H7 (cell line): ENCODE measurements around the gene MORF4L1. TPM values are rescaled to one million over a fixed set of nuclear protein-coding genes. Genes with fewer than 3 reads are reported as not detected.
"Not testable (repeated sequence)": the region's sequence is repeated elsewhere in the genome, so short reads cannot be mapped to it uniquely, and the experiment has no call there.

Experiments
- DNase-seq: peaks from one replicate; pipeline ENCODE4 v3.0.0; 2012
- H3K27me3 ChIP-seq: 2 replicates; pipeline ENCODE4 v1.6.0; 2011; ENCODE audit warnings: mild to moderate bottlenecking, low read length; ENCODE audit not compliant: control insufficient read depth, insufficient read depth
- H3K36me3 ChIP-seq: replicated peaks from 2 replicates; pipeline ENCODE4 v1.5.1; 2011; ENCODE audit warnings: low read length; ENCODE audit not compliant: control insufficient read depth, insufficient read depth
- H3K4me3 ChIP-seq: 2 replicates; pipeline ENCODE4 v1.5.1; 2011; ENCODE audit warnings: low read depth, mild to moderate bottlenecking, control low read depth, low read length, moderate library complexity; ENCODE audit not compliant: insufficient read depth
- total RNA-seq: library from RNA; depleted of rRNA; stranded (reverse); fragments of >200 nt; shearing (Covaris generic); gene quantifications from 2 replicates; pipeline ENCODE4 v1.2.3, GENCODE V29; 2014

The MORF4L1 gene
- total RNA-seq, 1 experiment from 2014 or later, result 235 TPM

- H3K36me3 ChIP-seq, result peaks cover 28% of the 10 kb centered on the region
- not testable (repeated sequence) for DNase-seq, H3K27me3 ChIP-seq, H3K4me3 ChIP-seq
Measured at GRCh38 chr15:78902281-78903032, 29.8 kb downstream of the MORF4L1 start.

GRCh38 chr15:78904599-78905358, 32.1 kb downstream of the MORF4L1 start:
- no peak overlapping the region for H3K4me3 ChIP-seq
- peaks cover 24% of the 10 kb centered on the region for H3K36me3 ChIP-seq
- no peaks in the 10 kb centered on the region for H3K27me3 ChIP-seq
- no peak for DNase-seq

GRCh38 chr15:78906316-78906620, 33.6 kb downstream of the MORF4L1 start:
- no peak for DNase-seq
- Histone ChIP-seq H3K27me3 (no peaks in the 10 kb centered on the region), H3K4me3 (no peak overlapping the region), H3K36me3 (peaks cover 27% of the 10 kb centered on the region)

GRCh38 chr15:78907577-78907976, 34.9 kb downstream of the MORF4L1 start:
- peak; percentile 81 for DNase-seq
- Histone ChIP-seq H3K27me3 (no peaks in the 10 kb centered on the region), H3K4me3 (no peak overlapping the region), H3K36me3 (peaks cover 19% of the 10 kb centered on the region)

GRCh38 chr15:78909160-78909695, 36.5 kb downstream of the MORF4L1 start:
- DNase-seq, result no peak
- Histone ChIP-seq H3K36me3 (peaks cover 17% of the 10 kb centered on the region), H3K4me3 (no peak overlapping the region), H3K27me3 (no peaks in the 10 kb centered on the region)

GRCh38 chr15:78909791-78910228, 37.1 kb downstream of the MORF4L1 start:
- Histone ChIP-seq H3K36me3 (peaks cover 19% of the 10 kb centered on the region), H3K27me3 (no peaks in the 10 kb centered on the region), H3K4me3 (no peak overlapping the region)
- peak; percentile 80 for DNase-seq

- Histone ChIP-seq H3K27me3 (no peaks in the 10 kb centered on the region), H3K36me3 (peaks cover 19% of the 10 kb centered on the region), H3K4me3 (no peak overlapping the region)
- DNase-seq, result peak; percentile 13
Measured at GRCh38 chr15:78910271-78910670, 37.6 kb downstream of the MORF4L1 start.

- Histone ChIP-seq H3K36me3 (peaks cover 15% of the 10 kb centered on the region), H3K4me3 (no peak overlapping the region), H3K27me3 (no peaks in the 10 kb centered on the region)
- DNase-seq, result no peak
Measured at GRCh38 chr15:78912316-78912715, 39.6 kb downstream of the MORF4L1 start.

GRCh38 chr15:78913012-78913411, 40.3 kb downstream of the MORF4L1 start:
- peak; percentile 8 for DNase-seq
- peaks cover 15% of the 10 kb centered on the region for H3K36me3 ChIP-seq
- H3K27me3 ChIP-seq, result no peaks in the 10 kb centered on the region
- no peak overlapping the region for H3K4me3 ChIP-seq

- DNase-seq, result peak; percentile 78
- H3K27me3 ChIP-seq, result no peaks in the 10 kb centered on the region
- no peak overlapping the region for H3K4me3 ChIP-seq
- H3K36me3 ChIP-seq, result peaks cover 16% of the 10 kb centered on the region
Measured at GRCh38 chr15:78914027-78914764, 41.5 kb downstream of the MORF4L1 start.

- peaks cover 9% of the 10 kb centered on the region for H3K36me3 ChIP-seq
- no peaks in the 10 kb centered on the region for H3K27me3 ChIP-seq
- DNase-seq, result peak; percentile 9
- no peak overlapping the region for H3K4me3 ChIP-seq
Measured at GRCh38 chr15:78915341-78916087, 42.8 kb downstream of the MORF4L1 start.

GRCh38 chr15:78916088-78916487, 43.4 kb downstream of the MORF4L1 start:
- H3K27me3 ChIP-seq, result no peaks in the 10 kb centered on the region
- no peak for DNase-seq
- H3K36me3 ChIP-seq, result peaks cover 5% of the 10 kb centered on the region
- no peak overlapping the region for H3K4me3 ChIP-seq

GRCh38 chr15:78917888-78918287, 45.2 kb downstream of the MORF4L1 start:
- Histone ChIP-seq H3K4me3 (no peak overlapping the region), H3K27me3 (no peaks in the 10 kb centered on the region), H3K36me3 (peaks cover 7% of the 10 kb centered on the region)
- peak; percentile 34 for DNase-seq

- H3K36me3 ChIP-seq, result peaks cover 3% of the 10 kb centered on the region
- H3K4me3 ChIP-seq, result no peak overlapping the region
- H3K27me3 ChIP-seq, result no peaks in the 10 kb centered on the region
- peak; percentile 32 for DNase-seq
Measured at GRCh38 chr15:78921517-78921916, 48.8 kb downstream of the MORF4L1 start.
